ENCODE measurements around the gene JAKMIP1.
"Not testable (repeated sequence)": the region's sequence is repeated elsewhere in the genome, so short reads cannot be mapped to it uniquely, and the experiment has no call there.

JAKMIP1 gene

GRCh38 chr4:6141021-6141420, 59.3 kb downstream of the JAKMIP1 start:
- not testable (repeated sequence) for DNase-seq

DNA sequence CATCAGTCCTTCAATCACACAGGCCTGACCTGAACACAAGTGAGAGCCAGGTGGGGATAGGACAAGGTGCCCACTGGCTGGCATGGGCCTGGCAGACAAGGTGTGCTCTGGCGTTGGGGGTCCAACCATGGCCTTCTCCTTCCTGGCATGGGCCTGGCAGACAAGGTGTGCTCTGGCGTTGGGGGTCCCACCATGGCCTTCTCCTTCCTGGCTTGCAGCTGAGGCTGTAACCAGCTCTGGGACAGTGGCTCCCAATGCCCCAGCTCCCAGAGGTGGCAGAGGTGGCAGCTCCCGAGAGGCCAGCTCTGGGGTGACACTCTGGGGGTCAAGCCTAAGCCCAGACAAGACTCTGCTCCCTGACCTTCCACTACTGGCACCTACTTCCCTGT, 62.6 kb downstream of the JAKMIP1 start:
- DNase-seq: no peak

DNA sequence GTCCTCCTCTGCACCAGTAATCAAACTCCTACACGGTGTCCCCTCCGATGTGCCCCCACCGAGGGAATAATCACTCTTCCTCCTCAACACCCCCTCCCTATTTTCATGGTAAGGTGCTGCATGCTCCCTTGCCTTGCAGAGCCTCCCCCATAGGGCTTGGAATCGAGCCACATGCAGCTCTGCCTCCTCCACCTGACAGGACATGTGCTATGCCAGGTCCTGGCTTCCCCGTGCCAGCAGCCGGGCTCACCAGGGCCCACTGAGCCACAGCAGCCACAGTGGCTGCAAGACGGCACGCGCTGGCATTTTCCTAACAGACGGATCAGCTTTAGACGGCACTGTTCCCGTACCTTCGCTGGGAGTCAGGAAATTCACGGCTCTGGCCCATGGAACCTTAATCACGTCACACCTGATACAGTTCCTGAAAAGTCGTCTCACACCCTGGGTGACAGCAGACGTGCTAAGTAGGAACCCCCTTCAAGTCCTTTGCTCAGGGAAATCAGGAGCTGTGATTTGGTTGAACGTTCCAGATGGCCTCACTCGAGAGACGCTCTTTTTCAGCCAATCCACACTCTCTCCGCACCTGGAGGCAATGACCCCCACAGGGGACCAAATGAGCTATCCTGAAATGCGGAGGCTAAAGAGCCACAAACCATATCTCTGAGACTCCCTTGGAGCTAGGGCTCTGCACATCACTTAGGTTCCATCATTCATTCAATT, 63.2 kb downstream of the JAKMIP1 start:
- DNase-seq: no peak

- peak in 1 of 2 experiments; percentile 19 for DNase-seq
Observed at GRCh38 chr4:6134612-6135220, 65.6 kb downstream of the JAKMIP1 start.

DNA sequence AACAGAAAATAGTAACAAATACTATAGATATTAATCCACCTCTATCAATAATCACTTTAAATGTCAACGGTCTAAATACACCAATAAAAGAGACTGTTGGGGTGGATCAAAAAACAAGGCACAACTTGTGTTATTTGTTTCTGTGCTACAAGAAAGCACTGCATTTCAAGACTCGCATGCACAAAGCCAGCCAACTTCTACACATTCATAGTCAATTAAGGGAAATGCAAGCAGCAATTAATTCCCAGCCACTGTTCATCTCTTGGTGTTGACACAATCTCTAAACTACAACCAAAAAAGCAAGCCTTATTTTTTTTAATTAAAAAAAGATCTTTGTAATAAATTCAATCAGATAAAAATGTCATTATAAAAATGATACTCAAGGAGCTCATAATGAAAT, 67.6 kb downstream of the JAKMIP1 start:
- DNase-seq: no peak

- no peak for DNase-seq
Observed at GRCh38 chr4:6128221-6128850, 72.0 kb downstream of the JAKMIP1 start.

DNA sequence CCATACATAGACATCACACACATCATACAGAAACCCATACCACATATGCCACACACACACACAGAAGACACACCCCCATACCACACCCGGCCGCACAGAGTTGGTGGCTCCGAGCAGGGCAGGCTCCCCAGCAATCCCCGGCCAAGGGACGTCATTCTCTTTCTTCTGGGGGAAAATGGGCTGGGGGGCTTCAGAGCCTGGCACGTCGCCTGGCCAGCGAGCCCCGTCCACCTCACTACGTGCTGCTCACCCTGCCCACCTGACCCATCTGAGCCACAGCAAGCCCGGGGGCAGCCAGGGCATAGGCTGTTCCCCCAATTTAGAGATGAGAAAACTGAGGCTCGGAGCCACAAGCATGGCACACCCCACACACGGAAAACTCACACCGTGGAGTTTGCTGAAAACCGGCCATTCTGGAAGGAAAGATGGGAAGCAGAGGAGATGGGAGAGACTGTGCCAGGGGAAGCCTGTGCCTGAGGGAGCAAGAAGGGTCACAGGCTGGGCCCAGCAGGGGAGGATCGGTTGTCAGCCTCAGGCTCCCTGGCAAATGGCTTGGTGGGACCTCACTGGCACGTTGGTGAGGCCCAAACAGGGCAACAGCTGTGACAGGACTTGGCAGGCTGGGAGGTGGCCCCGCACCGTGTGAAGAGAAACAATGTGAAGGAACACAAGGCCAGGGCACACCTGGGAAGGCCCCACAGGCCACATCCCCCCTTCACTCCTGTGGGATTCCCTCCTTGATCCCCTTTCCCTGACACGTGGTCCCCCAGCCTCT, 73.2 kb downstream of the JAKMIP1 start:
- no peak for DNase-seq

GRCh38 chr4:6125103-6125651, 75.2 kb downstream of the JAKMIP1 start:
- DNase-seq: no peak

DNA sequence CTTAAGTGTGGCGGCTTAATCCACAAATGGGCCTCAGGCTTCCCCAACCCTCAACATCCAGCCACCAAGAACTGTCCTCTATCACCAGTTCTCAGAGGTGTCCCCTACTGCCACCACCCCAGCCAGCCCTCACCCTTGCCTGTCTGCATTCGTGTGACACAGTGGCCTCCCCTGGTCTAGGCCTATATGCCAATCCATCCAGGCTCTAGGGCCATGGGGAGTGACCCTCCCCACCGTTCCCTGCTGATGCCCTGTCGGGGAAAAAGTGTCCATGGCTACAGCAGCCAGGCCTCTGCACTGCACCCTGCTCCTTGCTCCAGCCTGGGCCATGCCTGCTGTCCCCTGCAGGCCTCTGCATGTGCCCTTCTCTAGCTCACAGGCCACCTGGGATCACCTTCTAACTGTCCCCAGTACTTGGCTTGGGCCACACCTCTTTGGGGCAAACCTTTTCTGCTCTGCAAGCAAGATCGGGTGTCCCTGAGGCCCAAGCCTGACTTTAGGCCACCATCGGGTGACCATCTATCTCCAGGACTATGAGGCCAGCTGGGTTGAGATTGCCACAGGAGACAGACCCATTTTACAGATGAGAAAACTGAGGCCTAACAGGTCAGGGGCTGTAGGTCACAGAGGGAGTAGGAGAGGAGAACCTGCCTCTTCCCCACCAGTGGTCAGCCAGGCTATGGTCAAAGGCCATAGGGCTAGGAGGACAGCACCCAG, 75.8 kb downstream of the JAKMIP1 start:
- no peak for DNase-seq

- DNase-seq: no peak
Observed at GRCh38 chr4:6123976-6124375, 76.4 kb downstream of the JAKMIP1 start.

- no peak for DNase-seq
Observed at GRCh38 chr4:6123541-6123940, 76.8 kb downstream of the JAKMIP1 start.

- no peak for DNase-seq
Observed at GRCh38 chr4:6123116-6123515, 77.2 kb downstream of the JAKMIP1 start.

GRCh38 chr4:6122496-6122895, 77.9 kb downstream of the JAKMIP1 start:
- DNase-seq: no peak

GRCh38 chr4:6121941-6122340, 78.4 kb downstream of the JAKMIP1 start:
- no peak for DNase-seq

GRCh38 chr4:6121276-6121850, 79.0 kb downstream of the JAKMIP1 start:
- no peak for DNase-seq

- no peak for DNase-seq
Observed at GRCh38 chr4:6120361-6120760, 80.0 kb downstream of the JAKMIP1 start.

- no peak for DNase-seq
Observed at GRCh38 chr4:6119507-6120020, 80.8 kb downstream of the JAKMIP1 start.

- no peak for DNase-seq
Observed at GRCh38 chr4:6118201-6118600, 82.1 kb downstream of the JAKMIP1 start.

GRCh38 chr4:6116696-6117285, 83.6 kb downstream of the JAKMIP1 start:
- peak in 1 of 2 experiments; percentile 22 for DNase-seq

- DNase-seq: no peak
Observed at GRCh38 chr4:6115746-6116586, 84.4 kb downstream of the JAKMIP1 start.

DNA sequence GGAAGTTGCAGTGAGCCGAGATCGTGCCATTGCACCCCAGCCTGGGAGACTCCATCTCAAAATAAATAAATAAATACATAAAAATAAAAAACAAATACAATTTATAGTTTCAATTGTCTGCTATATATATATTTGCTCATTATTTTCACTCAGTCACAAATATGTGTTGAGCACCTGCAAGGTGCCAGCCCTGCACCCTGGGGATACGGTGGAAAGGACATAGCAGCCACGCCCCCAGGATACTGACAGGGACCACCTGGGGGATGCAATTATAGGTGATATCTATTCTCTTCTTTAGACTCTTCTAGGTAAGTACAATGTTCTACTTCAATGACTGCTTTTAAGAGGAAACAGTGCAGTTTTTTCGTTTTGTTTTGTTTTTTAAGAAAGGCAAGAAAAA, 85.0 kb downstream of the JAKMIP1 start:
- no peak for DNase-seq
